ENCODE results near the gene CSN3.
"Not testable (repeated sequence)": the region's sequence is repeated elsewhere in the genome, so short reads cannot be mapped to it uniquely, and the experiment has no call there.

The CSN3 gene

GRCh38 chr4:70242297-70242696 is at the start of gene CSN3:
Gene CSN3, plus strand, starts transcription at chr4:70242597. Its CDS starts 2,223 bp downstream, at chr4:70244820.
- in situ Hi-C loops (cut with MboI; ENCODE audit: low sequenced_read_pairs), result not testable (repeated sequence)

GRCh38 chr4:70192895-70193294 is 49.5 kb upstream of the CSN3 start:
- in situ Hi-C loops (cut with MboI; ENCODE audit: low sequenced_read_pairs), result no loop called here

GRCh38 chr4:70195425-70195824 is 47.0 kb upstream of the CSN3 start, which contains the start of gene ODAM:
Gene ODAM, plus strand, starts transcription at chr4:70195725. Its CDS starts 819 bp downstream, at chr4:70196544.
- in situ Hi-C loops (cut with MboI; ENCODE audit: low sequenced_read_pairs), result no loop called here

GRCh38 chr4:70196857-70197256 is 45.5 kb upstream of the CSN3 start:
- in situ Hi-C loops (cut with MboI; ENCODE audit: low sequenced_read_pairs), result no loop called here

- in situ Hi-C loops (cut with MboI; ENCODE audit: low sequenced_read_pairs), result no loop called here
These were observed 44.6 kb upstream of the CSN3 start for GRCh38 chr4:70197842-70198241.

GRCh38 chr4:70203601-70204000 is 38.8 kb upstream of the CSN3 start:
- in situ Hi-C loops (cut with MboI; ENCODE audit: low sequenced_read_pairs), result no loop called here

- in situ Hi-C loops (cut with MboI; ENCODE audit: low sequenced_read_pairs), result not testable (repeated sequence)
These were observed 29.6 kb upstream of the CSN3 start for GRCh38 chr4:70212752-70213151.

GRCh38 chr4:70216109-70216508 is 26.3 kb upstream of the CSN3 start:
- in situ Hi-C loops (cut with MboI; ENCODE audit: low sequenced_read_pairs), result not testable (repeated sequence)

GRCh38 chr4:70216550-70216949 is 25.8 kb upstream of the CSN3 start:
- in situ Hi-C loops (cut with MboI; ENCODE audit: low sequenced_read_pairs), result not testable (repeated sequence)

- in situ Hi-C loops (cut with MboI; ENCODE audit: low sequenced_read_pairs), result not testable (repeated sequence)
These were observed 21.0 kb upstream of the CSN3 start for GRCh38 chr4:70221389-70221788.

GRCh38 chr4:70221818-70222217 is 20.6 kb upstream of the CSN3 start:
- in situ Hi-C loops (cut with MboI; ENCODE audit: low sequenced_read_pairs), result not testable (repeated sequence)

GRCh38 chr4:70225824-70226223 is 16.6 kb upstream of the CSN3 start, which contains the start of gene FDCSP:
Gene FDCSP, plus strand, starts transcription at chr4:70226124. Its CDS starts 5,071 bp downstream, at chr4:70231195.
- in situ Hi-C loops (cut with MboI; ENCODE audit: low sequenced_read_pairs), result no loop called here

- in situ Hi-C loops (cut with MboI; ENCODE audit: low sequenced_read_pairs), result no loop called here
These were observed 6.3 kb upstream of the CSN3 start for GRCh38 chr4:70236125-70236524.

- in situ Hi-C loops (cut with MboI; ENCODE audit: low sequenced_read_pairs), result no loop called here
These were observed 3.1 kb upstream of the CSN3 start for GRCh38 chr4:70239131-70239883.

- in situ Hi-C loops (cut with MboI; ENCODE audit: low sequenced_read_pairs), result no loop called here
These were observed 2.4 kb upstream of the CSN3 start for GRCh38 chr4:70239884-70240591.

GRCh38 chr4:70243091-70243490 is 694 bp downstream of the CSN3 start:
- in situ Hi-C loops (cut with MboI; ENCODE audit: low sequenced_read_pairs), result no loop called here

- in situ Hi-C loops (cut with MboI; ENCODE audit: low sequenced_read_pairs), result no loop called here
These were observed 9.0 kb downstream of the CSN3 start for GRCh38 chr4:70251250-70251944.

- in situ Hi-C loops (cut with MboI; ENCODE audit: low sequenced_read_pairs), result no loop called here
These were observed 9.5 kb downstream of the CSN3 start for GRCh38 chr4:70251945-70252277.

GRCh38 chr4:70269674-70270073 is 27.3 kb downstream of the CSN3 start:
- in situ Hi-C loops (cut with MboI; ENCODE audit: low sequenced_read_pairs), result no loop called here

- in situ Hi-C loops (cut with MboI; ENCODE audit: low sequenced_read_pairs), result no loop called here
These were observed 34.7 kb downstream of the CSN3 start for GRCh38 chr4:70277121-70277520.

GRCh38 chr4:70280567-70280966 is 38.2 kb downstream of the CSN3 start:
- in situ Hi-C loops (cut with MboI; ENCODE audit: low sequenced_read_pairs), result no loop called here

GRCh38 chr4:70288651-70289050 is 46.3 kb downstream of the CSN3 start:
- in situ Hi-C loops (cut with MboI; ENCODE audit: low sequenced_read_pairs), result no loop called here
